NCI-H2227 (cell line): Measurements from ENCODE around the gene CSNK1A1.
"Not testable (repeated sequence)": the region's sequence is repeated elsewhere in the genome, so short reads cannot be mapped to it uniquely, and the experiment has no call there.

Experiments used
- DNase-seq: peaks from one replicate; lab custom pipeline; 2025; ENCODE audit not compliant: unreplicated experiment; lab: John Stamatoyannopoulos, UW

CSNK1A1 gene

GRCh38 chr5:149464796-149465489 lies 86.3 kb downstream of the CSNK1A1 start:
- DNase-seq, result no peak

GRCh38 chr5:149461907-149462306 lies 89.3 kb downstream of the CSNK1A1 start:
- DNase-seq, result not testable (repeated sequence)

GRCh38 chr5:149459891-149460290 lies 91.3 kb downstream of the CSNK1A1 start:
- DNase-seq, result no peak

GRCh38 chr5:149457393-149457763 lies 93.9 kb downstream of the CSNK1A1 start:
- DNase-seq, result no peak

GRCh38 chr5:149456597-149457392 lies 94.4 kb downstream of the CSNK1A1 start:
- DNase-seq, result no peak

GRCh38 chr5:149455889-149456409 lies 95.3 kb downstream of the CSNK1A1 start:
- DNase-seq, result no peak

- DNase-seq, result no peak
These were observed 97.4 kb downstream of the CSNK1A1 start for GRCh38 chr5:149453618-149454415.

GRCh38 chr5:149452665-149453617 lies 98.3 kb downstream of the CSNK1A1 start:
- no peak for DNase-seq

GRCh38 chr5:149452007-149452664 lies 99.1 kb downstream of the CSNK1A1 start:
- no peak for DNase-seq

- DNase-seq, result no peak
These were observed 101.0 kb downstream of the CSNK1A1 start for GRCh38 chr5:149450199-149450598.

- peak; percentile 7 for DNase-seq
These were observed 102.2 kb downstream of the CSNK1A1 start for GRCh38 chr5:149448831-149449714.

GRCh38 chr5:149448431-149448830 lies 102.8 kb downstream of the CSNK1A1 start:
- no peak for DNase-seq

- no peak for DNase-seq
These were observed 103.6 kb downstream of the CSNK1A1 start for GRCh38 chr5:149447373-149448367.

GRCh38 chr5:149446794-149447193 lies 104.4 kb downstream of the CSNK1A1 start:
- not testable (repeated sequence) for DNase-seq

- no peak for DNase-seq
These were observed 105.4 kb downstream of the CSNK1A1 start for GRCh38 chr5:149445739-149446369.

- no peak for DNase-seq
These were observed 105.9 kb downstream of the CSNK1A1 start for GRCh38 chr5:149445343-149445738.

- not testable (repeated sequence) for DNase-seq
These were observed 106.8 kb downstream of the CSNK1A1 start for GRCh38 chr5:149444430-149444829.
